Activated effector memory CD4-positive, alpha-beta T cell treated with Interleukin-2 at 50 U/mL for 16 hours (primary cell): Measurements from ENCODE around the gene KHDRBS2.

Experiments used
- DNase-seq: peaks from one replicate; pipeline ENCODE4 v3.0.0-alpha.2; 2020

Gene KHDRBS2

GRCh38 chr6:62174548-62174947 lies 111.5 kb downstream of the KHDRBS2 start:
- no peak for DNase-seq

DNA sequence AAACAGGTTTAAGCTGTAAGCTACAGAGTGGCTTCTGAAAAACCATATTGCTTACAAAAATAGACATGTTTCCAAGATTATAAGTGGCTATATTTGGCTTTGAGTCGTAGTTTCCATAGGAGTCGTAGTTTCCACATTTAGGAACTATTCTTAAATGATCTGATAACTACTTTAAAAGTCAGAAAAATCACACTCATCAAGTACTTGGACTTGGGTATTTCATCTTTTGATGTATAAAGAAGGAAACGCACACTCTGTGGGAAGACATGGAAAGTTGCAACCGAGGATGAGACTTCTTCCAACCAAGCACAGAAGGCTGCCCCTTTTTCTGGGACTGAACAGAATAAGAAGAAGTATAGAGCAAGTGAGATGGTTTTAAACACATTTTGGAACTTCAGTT lies 118.3 kb downstream of the KHDRBS2 start:
- no peak for DNase-seq

DNA sequence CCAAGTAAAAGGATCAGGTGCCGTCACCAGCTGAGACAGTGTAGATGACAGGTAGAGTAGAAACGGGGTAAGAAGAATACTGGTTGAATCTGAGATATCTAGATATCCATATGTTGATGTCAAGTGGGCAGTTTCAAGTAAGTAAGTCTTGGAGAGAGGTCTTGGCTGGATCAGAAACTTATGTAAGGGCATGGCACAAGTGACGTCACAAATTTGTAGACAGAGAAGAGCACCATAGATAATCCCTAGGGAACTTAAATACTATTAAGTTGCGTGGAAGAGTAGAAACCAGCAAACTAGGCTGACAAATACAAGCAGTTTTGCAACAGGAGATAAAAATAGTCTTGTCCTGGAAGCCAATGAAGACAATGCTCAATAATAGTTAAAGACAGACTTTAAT lies 123.2 kb downstream of the KHDRBS2 start:
- no peak for DNase-seq

GRCh38 chr6:62152796-62153195 lies 133.2 kb downstream of the KHDRBS2 start:
- no peak for DNase-seq

GRCh38 chr6:62150048-62150663 lies 135.9 kb downstream of the KHDRBS2 start:
- no peak for DNase-seq

DNA sequence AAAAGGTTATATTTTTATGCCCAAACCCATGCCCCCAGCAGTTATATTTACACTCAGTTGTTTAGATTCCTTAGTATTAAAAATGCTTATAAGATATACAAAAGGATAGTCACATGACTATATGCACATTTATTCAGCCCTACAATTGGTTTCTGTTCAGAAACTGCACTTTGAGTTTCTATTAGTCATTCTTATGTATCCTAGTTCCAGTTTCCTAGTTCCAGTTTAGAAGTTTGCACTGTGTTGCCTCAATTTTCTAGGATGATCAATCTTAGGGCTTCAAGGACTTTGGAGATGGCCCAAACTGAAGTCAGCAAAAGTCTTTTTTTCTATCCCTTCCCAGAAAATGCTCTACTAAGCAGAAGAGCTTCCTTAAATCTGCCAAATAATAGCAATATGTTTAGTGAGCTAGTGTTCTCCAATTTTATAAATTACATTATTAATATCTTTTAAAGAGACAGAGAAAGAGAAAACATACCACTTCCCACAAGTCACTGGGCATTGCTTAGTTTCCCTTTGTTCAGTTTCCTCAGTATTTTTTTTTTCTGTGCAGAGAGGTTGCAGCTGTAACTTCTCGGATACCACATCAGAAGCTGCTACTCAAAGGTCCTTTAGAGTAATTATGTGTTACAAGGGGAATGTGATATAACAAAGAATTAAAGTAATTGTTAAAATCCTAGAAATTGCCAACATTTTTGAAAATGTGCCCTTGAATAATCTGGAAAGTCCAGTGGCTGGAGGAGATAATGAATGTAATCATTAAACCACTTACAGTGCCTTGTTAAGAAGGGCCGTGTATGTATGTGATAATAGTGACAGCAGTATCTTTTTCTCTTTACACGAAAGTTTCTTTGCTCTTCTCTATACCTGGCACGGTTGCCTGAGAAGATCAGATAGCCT lies 138.8 kb downstream of the KHDRBS2 start:
- no peak for DNase-seq

- no peak for DNase-seq
These were observed 156.9 kb downstream of the KHDRBS2 start for GRCh38 chr6:62129127-62129526.

DNA sequence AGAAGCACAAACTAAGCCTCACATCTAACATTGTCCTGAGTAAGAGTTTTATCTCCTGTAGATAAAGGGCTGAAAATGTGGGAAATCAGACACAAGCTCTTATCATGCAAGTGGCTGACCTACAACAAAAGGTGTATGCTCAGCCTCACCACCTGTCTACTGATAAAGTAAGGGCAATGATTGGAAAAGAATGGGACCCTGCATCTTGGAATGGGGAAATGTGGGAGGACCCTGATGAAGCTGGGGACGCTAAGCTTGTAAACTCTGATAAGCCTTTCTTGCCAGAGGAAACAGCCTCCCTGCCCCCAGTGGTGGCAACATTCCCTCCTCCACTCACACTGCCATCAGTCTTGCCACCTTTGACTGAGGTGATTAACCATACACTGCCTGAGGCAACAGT lies 166.6 kb downstream of the KHDRBS2 start:
- DNase-seq: no peak

DNA sequence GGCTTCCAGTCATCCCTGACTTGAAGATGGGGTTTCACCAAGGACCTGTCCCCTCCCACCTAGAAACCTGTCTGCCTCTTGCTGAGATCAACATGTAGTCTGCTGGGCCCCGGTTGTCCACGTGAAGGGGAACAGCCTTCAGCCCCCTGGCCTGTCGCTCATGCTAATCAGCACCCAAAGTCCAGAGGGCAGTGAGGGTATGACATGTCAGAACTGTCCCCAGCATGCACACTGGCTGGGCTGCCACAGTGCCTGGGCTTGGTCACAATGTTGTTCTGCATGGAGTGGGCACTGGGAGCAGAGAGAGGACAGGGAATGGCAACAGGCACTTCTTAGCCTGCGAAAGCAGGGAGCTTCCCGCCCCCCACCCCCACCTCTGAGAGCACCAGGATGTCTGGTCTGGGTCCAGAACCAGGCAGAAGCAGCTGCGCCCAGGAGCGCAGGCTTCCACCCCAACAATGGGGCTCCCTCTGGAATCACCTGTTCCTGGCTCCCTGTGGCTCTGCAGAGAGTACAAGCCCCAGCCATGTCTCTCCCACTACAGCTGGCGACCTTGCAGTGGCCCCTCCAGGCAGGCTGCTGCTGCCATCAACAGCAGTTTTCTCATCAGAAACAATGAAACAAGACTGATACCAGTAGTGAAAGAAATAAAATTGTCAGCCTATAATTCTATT lies 182.7 kb downstream of the KHDRBS2 start:
- DNase-seq: no peak

DNA sequence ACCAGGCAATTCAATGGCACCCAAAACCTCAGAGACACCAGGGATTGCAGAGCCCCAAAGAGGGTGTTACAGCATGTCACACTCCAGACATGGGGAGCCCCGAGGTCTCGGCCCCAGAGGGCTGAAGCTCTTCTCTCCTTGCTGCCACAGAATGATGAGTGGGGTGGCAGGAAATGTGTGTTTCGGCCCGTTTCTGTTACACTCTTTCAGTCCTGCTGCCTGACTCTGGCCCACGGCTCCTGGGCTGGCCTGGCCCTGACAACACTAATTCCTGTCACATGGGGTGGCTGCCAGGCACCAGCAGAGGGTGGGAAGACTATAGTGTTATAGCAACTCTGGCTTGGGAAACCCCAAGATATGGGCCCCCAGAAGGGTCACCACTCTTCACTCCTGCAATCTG lies 183.6 kb downstream of the KHDRBS2 start:
- DNase-seq: no peak

DNA sequence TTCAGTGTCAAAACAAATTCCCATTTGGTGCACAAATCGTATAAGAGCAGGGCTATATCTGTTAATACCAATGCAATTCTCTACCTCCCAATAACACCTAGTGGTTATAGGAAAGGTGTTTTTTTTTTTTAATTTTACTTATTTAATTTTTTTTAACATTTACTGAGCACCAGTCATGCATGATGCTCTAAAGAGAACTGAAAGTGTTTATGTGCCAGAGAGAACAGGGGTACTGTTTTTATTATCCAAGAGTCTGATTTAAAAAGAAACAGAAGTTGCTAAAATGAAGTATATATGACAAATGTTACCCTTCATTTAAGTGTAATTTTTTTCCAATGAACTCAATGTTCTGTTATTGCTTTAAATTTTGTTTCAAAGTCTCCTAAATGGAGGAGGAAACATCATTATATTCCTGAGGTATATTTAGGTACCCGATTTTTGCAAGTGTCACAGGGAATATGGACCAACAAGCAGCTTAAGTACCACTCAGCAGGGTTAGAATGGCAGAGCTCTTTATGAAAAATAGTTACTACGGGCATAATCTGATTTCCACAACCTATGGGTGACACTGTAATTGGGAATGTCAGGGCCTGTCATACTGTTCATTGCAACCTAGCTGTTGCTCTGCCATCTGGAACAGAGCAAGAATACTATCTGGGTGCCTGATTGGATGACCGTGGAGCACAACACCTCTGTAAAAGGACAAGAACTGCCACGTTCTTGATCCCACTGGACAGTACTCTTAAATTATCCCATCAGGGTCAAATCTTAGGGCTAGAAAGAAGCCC lies 195.4 kb downstream of the KHDRBS2 start:
- no peak for DNase-seq

DNA sequence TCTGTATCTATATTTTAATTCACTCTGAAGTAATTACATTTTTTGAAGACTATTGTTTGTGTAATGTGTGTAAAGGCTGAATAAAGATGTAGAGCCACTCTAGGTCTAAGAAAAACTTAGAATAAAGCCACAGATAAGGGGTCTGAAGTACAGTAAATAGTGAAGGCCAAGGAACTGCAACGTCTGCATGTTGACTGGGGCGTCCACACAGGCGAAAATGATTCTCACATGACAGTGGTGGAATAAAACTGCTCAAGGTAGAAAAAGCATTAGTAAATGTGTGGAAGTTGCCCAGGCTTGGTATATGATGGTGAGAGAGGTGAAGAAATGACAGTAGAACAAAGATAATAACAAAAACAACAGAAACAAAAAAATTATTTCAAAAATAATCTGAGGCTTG lies 196.2 kb downstream of the KHDRBS2 start:
- DNase-seq: no peak

DNA sequence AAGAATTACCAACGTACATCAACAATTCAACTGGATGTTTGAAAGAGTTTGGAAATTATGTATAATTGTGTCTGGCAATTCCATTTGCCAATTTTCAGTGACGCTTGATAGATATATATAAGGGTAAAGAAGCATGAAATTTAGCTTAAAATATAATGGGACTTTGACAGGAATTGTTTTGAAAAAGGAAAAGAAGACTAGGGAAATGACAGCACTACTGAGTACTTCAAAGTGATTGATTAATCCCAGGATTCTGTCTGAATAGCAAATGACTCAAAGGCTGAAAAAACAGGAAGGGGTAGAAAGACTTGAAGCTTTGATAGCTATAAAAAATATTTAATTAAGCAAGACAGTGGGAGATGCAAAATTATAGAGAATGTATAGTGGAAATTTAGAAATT lies 200.0 kb downstream of the KHDRBS2 start:
- DNase-seq: no peak

DNA sequence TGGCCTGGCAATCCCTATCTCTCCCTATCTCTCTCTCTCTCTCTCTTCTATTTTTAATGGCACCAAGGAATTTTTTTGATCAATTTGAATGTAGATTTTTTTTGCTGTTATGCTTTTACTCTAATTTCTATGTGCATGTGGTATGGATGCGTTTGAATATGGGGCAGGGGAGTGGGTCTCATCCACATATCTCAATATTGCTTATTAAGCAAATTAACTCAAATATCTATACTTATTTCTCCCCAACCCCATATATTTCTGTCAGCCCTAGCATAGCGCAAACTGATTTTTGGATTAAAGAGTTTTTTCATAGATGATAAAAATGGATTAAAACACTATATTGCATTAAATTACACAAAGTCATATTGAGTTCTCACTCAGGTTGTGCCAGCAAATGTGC lies 210.2 kb downstream of the KHDRBS2 start:
- no peak for DNase-seq

GRCh38 chr6:62059901-62060300 lies 226.1 kb downstream of the KHDRBS2 start:
- no peak for DNase-seq

DNA sequence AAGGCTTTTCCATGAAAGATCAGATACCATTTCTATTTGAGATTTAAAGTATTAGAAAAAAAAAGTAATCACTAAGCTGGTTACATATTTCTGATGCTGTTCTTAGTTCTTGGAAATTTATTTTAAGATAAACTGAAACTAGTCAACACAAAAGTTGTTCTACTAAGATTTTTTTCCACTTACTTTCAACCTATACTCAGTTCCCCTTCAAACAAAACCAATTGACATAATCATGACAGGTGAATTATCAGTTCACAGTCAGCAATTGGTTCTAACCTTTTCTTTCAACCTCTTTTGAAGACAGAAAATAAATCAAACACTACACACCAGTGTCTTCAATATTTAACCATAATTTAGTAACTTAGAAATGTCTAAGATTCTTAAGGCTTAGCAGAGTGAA lies 228.7 kb downstream of the KHDRBS2 start:
- no peak for DNase-seq

DNA sequence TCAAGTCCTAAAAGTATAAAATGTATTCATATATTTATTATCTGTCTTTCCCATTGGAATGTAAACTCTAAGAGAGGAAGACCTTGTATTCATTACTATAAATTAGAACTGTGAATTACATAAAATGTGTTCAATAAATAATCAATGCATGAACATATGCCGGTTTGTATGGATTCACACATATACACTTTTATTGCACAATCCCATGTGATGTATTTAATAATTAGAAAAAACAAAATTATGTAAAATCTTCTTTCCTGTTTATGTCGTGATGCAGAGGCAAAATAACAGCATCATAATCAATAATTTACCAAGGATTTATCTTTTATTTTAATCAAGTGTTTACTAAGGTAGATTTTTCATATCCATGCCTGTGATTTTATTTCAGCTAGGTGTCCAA lies 240.5 kb downstream of the KHDRBS2 start:
- DNase-seq: no peak

DNA sequence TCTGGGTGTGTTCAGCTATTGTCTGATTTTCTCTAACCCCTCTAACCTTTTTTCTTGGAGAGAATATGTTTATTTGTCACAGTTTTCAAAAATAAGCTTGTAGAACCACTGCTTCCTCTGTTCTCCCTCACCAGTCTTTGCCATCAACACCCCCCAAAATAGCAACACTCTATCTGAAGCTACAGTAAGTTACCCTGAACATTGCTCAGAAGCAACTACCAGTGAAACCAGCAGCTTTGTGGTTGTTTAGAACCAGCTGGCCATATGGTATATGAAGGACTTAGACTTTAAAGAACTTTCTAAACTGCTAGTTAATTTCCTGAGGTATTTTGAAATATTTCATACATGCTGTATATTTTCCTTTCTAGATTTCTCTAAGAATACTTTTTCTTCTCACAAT lies 242.9 kb downstream of the KHDRBS2 start:
- DNase-seq: no peak

DNA sequence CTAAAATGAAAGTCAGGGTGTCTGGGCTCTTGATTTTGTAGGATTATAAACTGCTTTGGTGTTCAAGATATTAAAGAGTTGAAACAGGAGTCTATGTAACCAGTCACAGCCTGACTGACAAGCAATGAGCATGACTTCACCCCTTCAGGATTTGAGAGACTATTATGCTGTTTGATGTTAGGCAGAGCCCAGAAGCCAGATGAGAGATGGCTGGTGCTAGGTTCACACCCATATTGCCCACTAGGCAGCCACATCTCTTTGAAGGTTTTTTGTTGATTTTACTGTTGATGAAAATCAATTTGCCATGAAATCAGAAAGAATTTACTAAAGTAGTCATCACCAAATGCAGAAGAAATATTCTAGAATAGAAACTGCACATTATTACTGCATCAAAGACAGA lies 243.6 kb downstream of the KHDRBS2 start:
- no peak for DNase-seq

DNA sequence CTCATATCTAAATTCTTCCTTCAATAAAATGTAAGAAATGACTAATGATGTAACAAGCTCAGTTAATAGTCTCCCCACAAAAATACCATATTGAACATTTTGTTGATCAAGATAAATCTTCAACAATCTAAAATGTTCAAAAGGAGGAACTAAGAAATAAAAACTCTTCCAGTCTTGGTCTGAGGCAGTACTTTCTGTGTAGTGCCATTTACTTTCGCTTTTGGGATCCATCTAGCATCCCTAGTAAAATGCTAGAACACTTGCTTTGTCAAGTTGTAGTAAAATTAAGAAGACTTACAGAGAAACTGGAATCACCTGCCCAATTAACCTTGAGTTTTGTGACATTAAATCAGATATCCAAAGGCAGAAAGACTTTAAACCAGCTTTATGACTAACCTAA lies 246.4 kb downstream of the KHDRBS2 start:
- DNase-seq: no peak

GRCh38 chr6:62037445-62037844 lies 248.6 kb downstream of the KHDRBS2 start:
- no peak for DNase-seq

GRCh38 chr6:62035952-62036351 lies 250.1 kb downstream of the KHDRBS2 start:
- no peak for DNase-seq

- DNase-seq: no peak
These were observed 272.3 kb downstream of the KHDRBS2 start for GRCh38 chr6:62013719-62014118.
